Smooth muscle cell (in vitro differentiated cells): ENCODE results near the gene TFDP3. TPM values are rescaled to one million over a fixed set of nuclear protein-coding genes. Genes with fewer than 3 reads are reported as not detected.

Source experiments
- DNase-seq: peaks from one replicate; lab custom pipeline; 2025; ENCODE audit not compliant: unreplicated experiment; lab: John Stamatoyannopoulos, UW
- H2AFZ ChIP-seq: fragments of 200-600 bp; sonication (generic); 2 replicates; pipeline ENCODE4 v1.6.0; 2016; ENCODE audit warnings: antibody characterized with exemption, low read depth, mild to moderate bottlenecking
- H3F3A ChIP-seq: fragments of 200-600 bp; sonication (generic); 2 replicates; pipeline ENCODE4 v1.6.0; 2017; ENCODE audit warnings: antibody characterized with exemption, low read depth
- H3K27ac ChIP-seq: fragments of 200-600 bp; sonication (generic); 2 replicates; pipeline ENCODE4 v1.5.1; 2016; ENCODE audit warnings: low read depth, mild to moderate bottlenecking
- H3K27me3 ChIP-seq: fragments of 200-600 bp; sonication (generic); 2 replicates; pipeline ENCODE4 v1.6.1; 2016; ENCODE audit warnings: low read depth, mild to moderate bottlenecking
- H3K36me3 ChIP-seq: fragments of 200-600 bp; sonication (generic); 2 replicates; pipeline ENCODE4 v1.5.1; 2016; ENCODE audit warnings: low read depth
- H3K4me1 ChIP-seq: fragments of 200-600 bp; sonication (generic); 2 replicates; pipeline ENCODE4 v1.5.1; 2016; ENCODE audit warnings: low read depth
- H3K4me2 ChIP-seq: fragments of 200-600 bp; sonication (generic); 2 replicates; pipeline ENCODE4 v1.6.0; 2016; ENCODE audit warnings: mild to moderate bottlenecking
- H3K4me3 ChIP-seq: fragments of 200-600 bp; sonication (generic); 2 replicates; pipeline ENCODE4 v1.5.1; 2016; ENCODE audit warnings: mild to moderate bottlenecking
- H3K79me2 ChIP-seq: fragments of 200-600 bp; sonication (generic); 2 replicates; pipeline ENCODE4 v1.6.0; 2016; ENCODE audit warnings: low read depth, mild to moderate bottlenecking
- H3K9ac ChIP-seq: fragments of 200-600 bp; sonication (generic); 2 replicates; pipeline ENCODE4 v1.6.0; 2016; ENCODE audit warnings: low read depth
- H3K9me3 ChIP-seq: fragments of 200-600 bp; sonication (generic); replicated peaks from 2 replicates; pipeline ENCODE4 v1.5.1; 2016; ENCODE audit warnings: low read depth
- H4K20me1 ChIP-seq: fragments of 200-600 bp; sonication (generic); 2 replicates; pipeline ENCODE4 v1.6.0; 2016; ENCODE audit warnings: low read depth
- CTCF ChIP-seq: fragments of 200-600 bp; sonication (generic); IDR thresholded peaks from 2 replicates; pipeline ENCODE4 v1.5.1; 2017; ENCODE audit warnings: borderline replicate concordance, mild to moderate bottlenecking, antibody characterized with exemption; ENCODE audit not compliant: insufficient read depth, poor library complexity, severe bottlenecking
- WGBS: methylation state at CpG from one replicate; pipeline ENCODE4 v1.1.7; 2016; ENCODE audit warnings: low lambda C conversion rate; 5-methylcytosine and 5-hydroxymethylcytosine counted together
- polyA plus RNA-seq: library from polyadenylated mRNA; unstranded; fragments of >200 nt; fragmentation: Nextera tagmentation; extraction: Ambion mirVana; gene quantifications from 2 replicates; pipeline ENCODE4 v1.2.1, GENCODE V29; 2016
- total RNA-seq: library from RNA; depleted of rRNA; stranded (reverse); fragments of >200 nt; gene quantifications from 2 replicates; pipeline ENCODE4 v1.2.3, GENCODE V29; 2014

TFDP3 gene
- total and polyA plus RNA-seq, 2 experiments from 2014 or later: not detected

- WGBS: 76% methylated on average over 3 of the region's 3 CpGs
These were observed 3.9 kb downstream of the TFDP3 start for GRCh38 chrX:133214301-133214700.

GRCh38 chrX:133213117-133213516 is 5.0 kb downstream of the TFDP3 start:
- 74% methylated on average over 5 of the region's 5 CpGs for WGBS
- H3K4me1 ChIP-seq: no peaks in the 10 kb centered on the region
- no peaks in the 10 kb centered on the region for H3K79me2 ChIP-seq
- H3K4me3 ChIP-seq: no peak overlapping the region
- TF ChIP-seq CTCF: no peak
- H3K27ac ChIP-seq: no peak overlapping the region
- H3K36me3 ChIP-seq: no peaks in the 10 kb centered on the region
- DNase-seq: no peak
- H3K4me2 ChIP-seq: no peak overlapping the region
- no peaks in the 10 kb centered on the region for H3F3A ChIP-seq
- H2AFZ ChIP-seq: no peak overlapping the region
- no peak overlapping the region for H3K9ac ChIP-seq
- H3K9me3 ChIP-seq: no peaks in the 10 kb centered on the region
- no peaks in the 10 kb centered on the region for H3K27me3 ChIP-seq
- H4K20me1 ChIP-seq: no peaks in the 10 kb centered on the region

More at GRCh38 chrX:133214301-133214700, 3.9 kb downstream of the TFDP3 start:
- no peak for DNase-seq
- Histone ChIP-seq H3K9ac (no peak overlapping the region), H3K9me3 (no peaks in the 10 kb centered on the region), H3K27me3 (no peaks in the 10 kb centered on the region), H3K36me3 (no peaks in the 10 kb centered on the region), H3K4me3 (no peak overlapping the region), H3K4me1 (no peaks in the 10 kb centered on the region), H3K79me2 (no peaks in the 10 kb centered on the region), H2AFZ (no peak overlapping the region), H3K27ac (no peak overlapping the region), H3F3A (no peaks in the 10 kb centered on the region), H3K4me2 (no peak overlapping the region), H4K20me1 (no peaks in the 10 kb centered on the region)
- no peak for TF ChIP-seq CTCF

- Histone ChIP-seq H3K27me3 (no peaks in the 10 kb centered on the region), H3K79me2 (no peaks in the 10 kb centered on the region), H3K27ac (no peak overlapping the region), H3K4me2 (no peak overlapping the region), H3K36me3 (no peaks in the 10 kb centered on the region), H4K20me1 (no peaks in the 10 kb centered on the region), H3K4me3 (no peak overlapping the region), H2AFZ (no peak overlapping the region), H3K9me3 (no peaks in the 10 kb centered on the region), H3F3A (no peaks in the 10 kb centered on the region), H3K4me1 (no peaks in the 10 kb centered on the region), H3K9ac (no peak overlapping the region)
- DNase-seq: no peak
- WGBS: 63% methylated on average over 2 of the region's 2 CpGs
- no peak for TF ChIP-seq CTCF
These were observed 10.4 kb downstream of the TFDP3 start for GRCh38 chrX:133207751-133208150.

- no peak overlapping the region for H3K9ac ChIP-seq
- no peaks in the 10 kb centered on the region for H3K36me3 ChIP-seq
- no peak overlapping the region for H3K4me2 ChIP-seq
- H3K27ac ChIP-seq: no peak overlapping the region
- H3K4me3 ChIP-seq: no peak overlapping the region
- H3K27me3 ChIP-seq: no peaks in the 10 kb centered on the region
- H3F3A ChIP-seq: no peaks in the 10 kb centered on the region
- no peak for DNase-seq
- no peak for TF ChIP-seq CTCF
- no peaks in the 10 kb centered on the region for H3K4me1 ChIP-seq
- no peak overlapping the region for H2AFZ ChIP-seq
- H4K20me1 ChIP-seq: no peaks in the 10 kb centered on the region
- 46% methylated on average over 1 of the region's 1 CpG for WGBS
- H3K9me3 ChIP-seq: no peaks in the 10 kb centered on the region
- no peaks in the 10 kb centered on the region for H3K79me2 ChIP-seq
These were observed 26.5 kb downstream of the TFDP3 start for GRCh38 chrX:133191739-133192039.
